Measurements from ENCODE around the gene TMEM139.

- TF ChIP-seq ZBTB21 (CRISPR knock-in tag; IDR thresholded peaks at IDR 0.05; ENCODE audit: borderline replicate concordance): no peak
- TF ChIP-seq STAT6 (CRISPR knock-in tag; conservative IDR thresholded peaks at IDR 0.05; ENCODE audit: low read depth): no peak
- no peak for TF ChIP-seq ETV6 (CRISPR knock-in tag; IDR thresholded peaks at IDR 0.05)
- no peak for TF ChIP-seq CTCF (IDR thresholded peaks at IDR 0.05)
- no peak for TF ChIP-seq KAT7 (CRISPR knock-in tag; IDR thresholded peaks at IDR 0.05; ENCODE audit: borderline replicate concordance)
- no peak for TF ChIP-seq SMAD3 (CRISPR knock-in tag; IDR thresholded peaks at IDR 0.05; ENCODE audit: borderline replicate concordance)
- no peak; the same call in 1 of the 2 replicates for TF ChIP-seq FOXP1 (CRISPR knock-in tag; IDR thresholded peaks at IDR 0.05; ENCODE audit: borderline replicate concordance)
- TF ChIP-seq CREM (CRISPR knock-in tag; IDR thresholded peaks at IDR 0.05): no peak
- TF ChIP-seq SP1 (CRISPR knock-in tag; conservative IDR thresholded peaks at IDR 0.05): no peak
- TF ChIP-seq ZNF121 (CRISPR knock-in tag; IDR thresholded peaks at IDR 0.05): no peak
- TF ChIP-seq, protein P1, sequence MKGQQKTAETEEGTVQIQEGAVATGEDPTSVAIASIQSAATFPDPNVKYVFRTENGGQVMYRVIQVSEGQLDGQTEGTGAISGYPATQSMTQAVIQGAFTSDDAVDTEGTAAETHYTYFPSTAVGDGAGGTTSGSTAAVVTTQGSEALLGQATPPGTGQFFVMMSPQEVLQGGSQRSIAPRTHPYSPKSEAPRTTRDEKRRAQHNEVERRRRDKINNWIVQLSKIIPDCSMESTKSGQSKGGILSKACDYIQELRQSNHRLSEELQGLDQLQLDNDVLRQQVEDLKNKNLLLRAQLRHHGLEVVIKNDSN (CRISPR knock-in tag; IDR thresholded peaks at IDR 0.05): no peak
- TF ChIP-seq MAX (CRISPR knock-in tag; IDR thresholded peaks at IDR 0.05): no peak
- no peak for TF ChIP-seq IRF2 (CRISPR knock-in tag; IDR thresholded peaks at IDR 0.05; ENCODE audit: borderline replicate concordance, low read depth)
- TF ChIP-seq TCF7 (CRISPR knock-in tag; IDR thresholded peaks at IDR 0.05; ENCODE audit: low read depth): no peak
Measured at GRCh38 chr7:143284591-143285469, at the start of gene TMEM139.
